K562 (cell line): Measurements from ENCODE around the gene LLGL2. TPM values are rescaled to one million over a fixed set of nuclear protein-coding genes. Genes with fewer than 3 reads are reported as not detected.

ENCODE experiments used
- ELF4 ChIP-seq: fragments of 450-650 bp; formaldehyde crosslinking; IDR thresholded peaks from 2 replicates; pipeline ENCODE4 v1.4.0; 2022; ENCODE audit warnings: missing genetic modification characterization
- FOSL1 ChIP-seq: fragments of 200-800 bp; sonication (Bioruptor generic); conservative IDR thresholded peaks from 2 replicates; pipeline ENCODE4 v1.6.1; 2016; ENCODE audit warnings: missing genetic modification characterization, missing compliant biosample characterization
- FOXJ3 ChIP-seq: sonication (generic); formaldehyde crosslinking; IDR thresholded peaks from 2 replicates; pipeline ENCODE4 v1.4.0; 2020; ENCODE audit warnings: mild to moderate bottlenecking, missing genetic modification reagents
- HCFC1 ChIP-seq: IDR thresholded peaks from 2 replicates; pipeline ENCODE4 v1.6.1; 2012; ENCODE audit warnings: low read depth, low read length, improper control_type of control experiment
- HNRNPH1 ChIP-seq: fragments of 200-400 bp; formaldehyde crosslinking; optimal IDR thresholded peaks from 2 replicates; pipeline ENCODE3; 2017; ENCODE audit warnings: low read depth, mild to moderate bottlenecking, low read length, moderate library complexity
- RB1 ChIP-seq: fragments of 450-650 bp; IDR thresholded peaks from 2 replicates; pipeline ENCODE4 v1.6.1; 2017; ENCODE audit warnings: low read depth, mild to moderate bottlenecking
- RBM17 ChIP-seq: fragments of 200-400 bp; formaldehyde crosslinking; IDR thresholded peaks from 2 replicates; pipeline ENCODE4 v1.6.1; 2017; ENCODE audit warnings: low read depth, mild to moderate bottlenecking, low read length, borderline replicate concordance
- RUNX1 ChIP-seq: sonication (generic); IDR thresholded peaks from 2 replicates; pipeline ENCODE4 v1.6.1; 2016; ENCODE audit warnings: antibody characterized with exemption, low read depth
- SAP30 ChIP-seq: fragments of 200-600 bp; sonication (generic); IDR thresholded peaks from 2 replicates; pipeline ENCODE4 v1.6.1; 2012; ENCODE audit warnings: borderline replicate concordance, low read depth, mild to moderate bottlenecking, moderate library complexity, low read length, control low read depth, inconsistent platforms; ENCODE audit not compliant: insufficient read depth, poor library complexity, severe bottlenecking
- SLC30A9 ChIP-seq: fragments of 250-450 bp; sonication (Bioruptor Pico); IDR thresholded peaks from 2 replicates; pipeline ENCODE4 v1.8.0; 2022; ENCODE audit warnings: mild to moderate bottlenecking, moderate library complexity
- SMARCA4 ChIP-seq: fragments of 450-650 bp; IDR thresholded peaks from 2 replicates; pipeline ENCODE4 v1.6.1; 2016
- SPI1 ChIP-seq: IDR thresholded peaks from 2 replicates; pipeline ENCODE4 v1.6.1; 2011; ENCODE audit warnings: low read depth, low read length, control low read depth, borderline replicate concordance
- SRF ChIP-seq, 2 experiments: fragments of 250-450, 450-650 bp in 1 of 2; sonication (Bioruptor Pico) in 1 of 2; sonication (generic) in 1 of 2; formaldehyde crosslinking; IDR thresholded peaks; 2 replicates each; pipeline versions ENCODE4 v1.5.0 to v1.5.1; 2020 to 2022; ENCODE audit warnings: mild to moderate bottlenecking in 1 of 2, missing genetic modification reagents in 1 of 2
- TAL1 ChIP-seq: fragments of 450-650 bp; IDR thresholded peaks from 2 replicates; pipeline ENCODE4 v1.6.1; 2016; ENCODE audit warnings: mild to moderate bottlenecking
- WHSC1 ChIP-seq: IDR thresholded peaks from one replicate; pipeline ENCODE4 v1.6.1; 2012; ENCODE audit warnings: low read length, control low read depth, inconsistent platforms
- ZBTB34 ChIP-seq: fragments of 250-450 bp; sonication (Bioruptor Pico); IDR thresholded peaks from 2 replicates; pipeline ENCODE4 v1.8.0; 2021; ENCODE audit warnings: mild to moderate bottlenecking, moderate library complexity
- ZNF217 ChIP-seq: sonication (generic); formaldehyde crosslinking; IDR thresholded peaks from 2 replicates; pipeline ENCODE4 v1.8.0; 2022; ENCODE audit warnings: mild to moderate bottlenecking, missing genetic modification reagents
- ZNF23 ChIP-seq: fragments of 250-450 bp; sonication (Bioruptor Pico); IDR thresholded peaks from 2 replicates; pipeline ENCODE4 v1.4.0; 2020; ENCODE audit warnings: mild to moderate bottlenecking
- ZNF277 ChIP-seq: fragments of 250-450 bp; sonication (Bioruptor Pico); IDR thresholded peaks from 2 replicates; pipeline ENCODE4 v1.8.0; 2022; ENCODE audit warnings: inconsistent platforms, mild to moderate bottlenecking, moderate library complexity, borderline replicate concordance
- ZNF282 ChIP-seq: sonication (generic); formaldehyde crosslinking; IDR thresholded peaks from 2 replicates; pipeline ENCODE4 v1.8.1; 2023; ENCODE audit warnings: missing genetic modification reagents
- ZNF408 ChIP-seq: fragments of 250-450 bp; sonication (Bioruptor Pico); IDR thresholded peaks from 2 replicates; pipeline ENCODE4 v1.4.0; 2020; ENCODE audit warnings: low read depth, mild to moderate bottlenecking, moderate library complexity
- polyA plus RNA-seq, 8 experiments: library from polyadenylated mRNA; depleted of rRNA in 4 of 8; stranded (reverse) in 5 of 8; unstranded in 3 of 8; fragments of >200 nt; fragmentation: Nextera tagmentation in 2 of 8; fragmentation: Illumina TruSeq in 1 of 8; extraction: Ambion mirVana in 2 of 8; extraction: Trizol in 1 of 8; gene quantifications; 2 replicates each; pipeline versions ENCODE4 v1.2.1 to v1.2.3, GENCODE V29; 2011 to 2014; ENCODE audit warnings: inconsistent platforms in 1 of 8, missing spikeins in 1 of 8
- total RNA-seq, 7 experiments: library from RNA; depleted of rRNA in 6 of 7; stranded (reverse); fragments of >200 nt in 6 of 7; fragmentation: Illumina TruSeq in 2 of 7; extraction: Trizol in 2 of 7; gene quantifications; 2 replicates each; pipeline versions ENCODE4 v1.2.1 to v1.2.3, GENCODE V29; 2011 to 2021; ENCODE audit warnings: low replicate concordance in 1 of 7
- TF ChIP-seq, protein P1 (sequence below), 3 experiments: IDR thresholded peaks in 2 of 3; conservative IDR thresholded peaks in 1 of 3; 2 replicates each; pipeline ENCODE4 v1.5.1; 2011 to 2012; ENCODE audit warnings: low read length in 3 of 3, mild to moderate bottlenecking in 3 of 3, control low read depth in 2 of 3, improper control_type of control experiment in 1 of 3, inconsistent platforms in 1 of 3, low read depth in 1 of 3, mixed read lengths in 1 of 3, moderate library complexity in 1 of 3; ENCODE audit not compliant: insufficient read depth in 2 of 3
- TF ChIP-seq, protein P2 (sequence below): fragments of 200-800 bp; sonication (Bioruptor generic); IDR thresholded peaks from 2 replicates; pipeline ENCODE4 v1.6.1; 2017; ENCODE audit warnings: missing genetic modification characterization, missing compliant biosample characterization

The LLGL2 gene
- total and polyA plus RNA-seq, 9 of the 15 experiments (the other 6 are each of a cell fraction or from before 2014, with no cell fraction given) = 0.32 to 24.4 (median 10.2) TPM

- TF ChIP-seq, protein P1, sequence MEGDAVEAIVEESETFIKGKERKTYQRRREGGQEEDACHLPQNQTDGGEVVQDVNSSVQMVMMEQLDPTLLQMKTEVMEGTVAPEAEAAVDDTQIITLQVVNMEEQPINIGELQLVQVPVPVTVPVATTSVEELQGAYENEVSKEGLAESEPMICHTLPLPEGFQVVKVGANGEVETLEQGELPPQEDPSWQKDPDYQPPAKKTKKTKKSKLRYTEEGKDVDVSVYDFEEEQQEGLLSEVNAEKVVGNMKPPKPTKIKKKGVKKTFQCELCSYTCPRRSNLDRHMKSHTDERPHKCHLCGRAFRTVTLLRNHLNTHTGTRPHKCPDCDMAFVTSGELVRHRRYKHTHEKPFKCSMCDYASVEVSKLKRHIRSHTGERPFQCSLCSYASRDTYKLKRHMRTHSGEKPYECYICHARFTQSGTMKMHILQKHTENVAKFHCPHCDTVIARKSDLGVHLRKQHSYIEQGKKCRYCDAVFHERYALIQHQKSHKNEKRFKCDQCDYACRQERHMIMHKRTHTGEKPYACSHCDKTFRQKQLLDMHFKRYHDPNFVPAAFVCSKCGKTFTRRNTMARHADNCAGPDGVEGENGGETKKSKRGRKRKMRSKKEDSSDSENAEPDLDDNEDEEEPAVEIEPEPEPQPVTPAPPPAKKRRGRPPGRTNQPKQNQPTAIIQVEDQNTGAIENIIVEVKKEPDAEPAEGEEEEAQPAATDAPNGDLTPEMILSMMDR (IDR thresholded peaks at IDR 0.05 in 2 of 3, conservative IDR thresholded peaks at IDR 0.05 in 1 of 3; ENCODE audit: insufficient read depth in 2 of 3, low read depth in 1 of 3, low read length in 3 of 3) = peak; percentile 56 to 72 (median 60)
- TF ChIP-seq, protein P2, sequence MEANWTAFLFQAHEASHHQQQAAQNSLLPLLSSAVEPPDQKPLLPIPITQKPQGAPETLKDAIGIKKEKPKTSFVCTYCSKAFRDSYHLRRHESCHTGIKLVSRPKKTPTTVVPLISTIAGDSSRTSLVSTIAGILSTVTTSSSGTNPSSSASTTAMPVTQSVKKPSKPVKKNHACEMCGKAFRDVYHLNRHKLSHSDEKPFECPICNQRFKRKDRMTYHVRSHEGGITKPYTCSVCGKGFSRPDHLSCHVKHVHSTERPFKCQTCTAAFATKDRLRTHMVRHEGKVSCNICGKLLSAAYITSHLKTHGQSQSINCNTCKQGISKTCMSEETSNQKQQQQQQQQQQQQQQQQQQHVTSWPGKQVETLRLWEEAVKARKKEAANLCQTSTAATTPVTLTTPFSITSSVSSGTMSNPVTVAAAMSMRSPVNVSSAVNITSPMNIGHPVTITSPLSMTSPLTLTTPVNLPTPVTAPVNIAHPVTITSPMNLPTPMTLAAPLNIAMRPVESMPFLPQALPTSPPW = peak; percentile 17; the same call in 1 of the 2 replicates
- no peak for TF ChIP-seq SAP30
- no peak for TF ChIP-seq SLC30A9 (CRISPR knock-in tag)
- TF ChIP-seq RB1 = 0 out of 2 replicates have a peak, but pooled peaks have one; percentile 28
- TF ChIP-seq FOXJ3 (CRISPR knock-in tag) = no peak
- TF ChIP-seq ELF4 (CRISPR knock-in tag) = 0 out of 2 replicates have a peak, but pooled peaks have one; percentile 11
- no peak for TF ChIP-seq ZBTB34 (CRISPR knock-in tag)
- TF ChIP-seq HNRNPH1 = no peak
- TF ChIP-seq RUNX1 = no peak
- TF ChIP-seq SPI1 = 0 out of 2 replicates have a peak, but pooled peaks have one; percentile 43
- no peak for TF ChIP-seq RBM17
- TF ChIP-seq TAL1 = no peak
- no peak for TF ChIP-seq ZNF282 (CRISPR knock-in tag)
- TF ChIP-seq WHSC1 = no peak
- no peak for TF ChIP-seq ZNF408
- no peak for TF ChIP-seq HCFC1
- TF ChIP-seq SMARCA4 = no peak
- no peak for TF ChIP-seq ZNF217
- no peak for TF ChIP-seq ZNF23 (CRISPR knock-in tag)
- 0 out of 2 replicates have a peak, but pooled peaks have one; percentile 26 for TF ChIP-seq FOSL1 (tag)
- TF ChIP-seq SRF (CRISPR knock-in tag; IDR thresholded peaks at IDR 0.05) = peak in 1 of 2 experiments; percentile 96; a peak in 3 of 4 replicates
- no peak for TF ChIP-seq ZNF277 (CRISPR knock-in tag)
Measured at GRCh38 chr17:75487351-75488070, 38.0 kb upstream of the LLGL2 start (continued).
